ENCODE measurements around the gene NPAS3.

NPAS3 gene

DNA sequence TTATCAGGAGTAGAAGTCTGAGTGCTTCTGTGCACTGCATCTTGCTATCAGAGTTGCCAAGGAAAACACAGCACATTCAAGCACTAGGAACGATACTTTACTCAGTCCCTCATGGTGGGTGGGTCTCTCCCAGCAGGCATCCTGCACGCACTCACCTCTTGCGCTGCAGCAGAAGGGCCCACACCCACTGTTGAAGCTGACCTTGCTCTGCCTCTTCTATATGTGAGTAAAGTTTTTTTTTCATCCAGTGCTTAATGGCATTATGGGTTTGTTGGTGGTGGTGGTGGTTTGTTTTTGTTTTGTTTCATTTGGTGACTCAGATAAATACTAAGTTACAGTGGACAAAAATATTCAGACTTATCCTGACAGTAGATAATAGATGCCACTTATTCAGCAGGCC lies 663.7 kb downstream of the NPAS3 start:
- DNase-seq = no peak

GRCh38 chr14:33606591-33606990 lies 667.9 kb downstream of the NPAS3 start:
- DNase-seq = no peak

GRCh38 chr14:33609582-33609981 lies 670.9 kb downstream of the NPAS3 start:
- no peak for DNase-seq

DNA sequence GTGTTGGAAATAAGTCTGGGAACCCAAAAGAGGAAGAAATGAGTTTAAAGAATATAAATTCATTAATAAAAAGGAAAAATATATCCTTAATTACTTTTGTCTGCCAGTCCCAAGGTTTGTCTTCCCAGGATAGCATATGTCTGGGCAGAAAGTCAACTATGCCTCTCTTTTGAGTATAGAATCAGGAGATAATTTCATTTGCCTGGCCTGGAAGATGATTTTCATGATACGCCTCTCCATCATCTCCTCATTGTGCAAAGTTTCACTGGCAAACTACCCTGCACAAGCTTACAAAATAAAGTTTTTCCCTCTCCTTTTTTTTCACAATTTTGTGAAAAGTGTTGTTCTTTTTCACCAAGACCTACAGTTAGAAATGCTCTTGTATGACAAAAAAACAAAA lies 671.4 kb downstream of the NPAS3 start:
- DNase-seq = no peak

- DNase-seq = no peak
Measured at GRCh38 chr14:33611405-33612196, 672.9 kb downstream of the NPAS3 start.

- no peak for DNase-seq
Measured at GRCh38 chr14:33612197-33612505, 673.5 kb downstream of the NPAS3 start.

- DNase-seq = peak; percentile 54
Measured at GRCh38 chr14:33617154-33617553, 678.5 kb downstream of the NPAS3 start.

- no peak for DNase-seq
Measured at GRCh38 chr14:33618361-33619105, 679.9 kb downstream of the NPAS3 start.

DNA sequence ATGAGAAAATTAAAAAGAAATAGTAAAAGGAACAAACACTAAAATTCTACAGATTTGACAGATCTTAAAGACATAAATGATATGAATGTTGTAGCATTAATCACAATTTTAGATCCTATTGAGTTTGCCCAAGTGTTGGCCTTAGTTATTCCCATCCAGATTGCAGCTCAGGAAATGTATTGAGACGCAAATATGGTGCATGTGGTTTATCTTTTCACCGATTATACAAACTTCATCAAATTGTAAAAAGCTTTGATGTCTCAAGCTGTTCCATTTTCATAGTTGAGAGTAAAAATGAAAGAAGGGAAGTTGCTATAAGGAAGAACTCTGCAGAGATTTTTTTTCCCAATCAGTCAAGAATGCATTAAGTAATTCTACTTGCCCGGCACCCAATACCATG lies 683.8 kb downstream of the NPAS3 start:
- DNase-seq = no peak

- no peak for DNase-seq
Measured at GRCh38 chr14:33629792-33630191, 691.1 kb downstream of the NPAS3 start.

DNA sequence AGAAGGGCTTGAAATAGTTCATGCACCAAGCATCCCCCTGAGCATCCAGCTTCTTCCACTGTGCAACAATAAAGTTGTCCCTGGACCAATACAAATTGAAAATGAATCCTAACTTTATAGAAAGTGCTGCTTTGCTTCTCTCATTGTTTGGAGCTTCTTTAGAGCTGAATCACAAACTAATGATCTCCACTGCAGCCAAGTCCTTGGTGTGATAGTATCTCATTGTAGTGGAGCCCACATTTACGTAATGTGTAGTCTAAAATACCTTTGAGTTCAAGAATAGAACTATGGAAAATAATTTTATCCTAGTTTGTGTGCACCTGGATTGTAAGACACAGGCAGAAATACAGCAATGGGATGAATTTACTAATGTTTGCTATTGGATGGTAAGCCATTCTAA lies 692.3 kb downstream of the NPAS3 start:
- DNase-seq = no peak

- DNase-seq = peak; percentile 18
Measured at GRCh38 chr14:33631441-33631840, 692.8 kb downstream of the NPAS3 start.

- no peak for DNase-seq
Measured at GRCh38 chr14:33634631-33635030, 696.0 kb downstream of the NPAS3 start.

DNA sequence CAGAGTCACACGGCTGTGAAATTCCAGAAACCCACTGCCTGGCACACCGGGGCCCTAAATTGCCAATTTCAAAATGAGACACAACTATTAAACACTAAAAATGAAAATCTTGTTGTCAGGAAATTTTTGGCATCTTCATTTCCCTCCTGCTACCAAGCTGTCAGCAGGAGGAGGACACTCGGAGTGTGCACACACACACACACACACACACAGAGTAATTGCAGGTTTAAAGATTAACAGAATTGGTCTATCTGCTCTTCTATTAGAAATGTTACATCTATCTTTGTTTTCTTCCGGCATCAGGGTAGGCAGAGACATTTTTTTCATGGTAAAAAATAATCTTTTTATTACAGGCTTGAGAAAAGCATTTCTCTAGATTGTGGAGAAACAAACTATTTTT lies 698.0 kb downstream of the NPAS3 start:
- no peak for DNase-seq

GRCh38 chr14:33642080-33642479 lies 703.4 kb downstream of the NPAS3 start:
- DNase-seq = no peak

GRCh38 chr14:33642691-33643244 lies 704.1 kb downstream of the NPAS3 start:
- DNase-seq = no peak

- DNase-seq = no peak
Measured at GRCh38 chr14:33643426-33644181, 704.9 kb downstream of the NPAS3 start.

DNA sequence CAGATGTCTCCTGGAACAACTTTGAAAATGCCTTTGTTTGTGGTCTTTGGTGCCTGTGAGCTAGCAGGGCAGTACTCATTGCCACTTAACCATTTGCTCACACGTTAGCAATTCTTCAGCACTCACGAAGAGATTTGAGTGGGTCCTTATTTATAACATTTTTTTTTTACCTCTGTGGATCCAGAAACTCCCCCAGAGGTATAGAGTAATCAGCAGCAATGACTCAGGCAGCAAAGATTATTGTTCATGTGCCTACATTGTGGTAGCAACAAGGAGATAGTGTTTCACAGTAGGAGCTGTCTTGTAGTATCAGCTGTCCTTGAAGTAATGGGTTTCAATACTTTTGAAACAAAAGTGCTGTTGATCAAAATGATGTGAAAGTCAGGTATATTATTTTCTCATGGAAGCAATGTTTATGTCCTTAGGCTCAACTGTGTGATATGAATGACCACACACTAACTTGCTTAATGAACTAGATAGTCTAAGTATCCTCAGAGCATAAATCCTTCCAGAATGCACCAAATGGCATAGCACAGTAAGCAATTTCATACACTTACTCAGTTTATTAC lies 708.1 kb downstream of the NPAS3 start:
- peak; percentile 73 for DNase-seq

DNA sequence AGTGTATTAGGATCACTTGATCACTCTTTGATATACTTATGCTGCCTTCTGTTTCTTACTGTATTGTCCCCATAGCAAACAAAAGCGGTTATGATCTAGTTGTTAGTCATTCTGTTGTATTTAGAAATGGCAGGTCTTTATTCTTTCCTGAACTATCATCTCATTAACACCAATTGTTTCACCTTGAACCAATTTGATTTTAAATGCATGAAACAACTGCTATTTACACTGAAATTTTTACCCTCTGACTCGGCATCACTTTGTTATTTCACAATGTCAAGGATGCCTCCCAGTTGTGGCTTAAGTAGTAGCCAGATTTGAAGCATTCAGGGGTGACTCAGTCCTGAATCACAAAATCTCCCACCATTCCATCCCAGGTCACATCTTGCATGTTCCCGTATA lies 708.7 kb downstream of the NPAS3 start:
- peak; percentile 81 for DNase-seq

DNA sequence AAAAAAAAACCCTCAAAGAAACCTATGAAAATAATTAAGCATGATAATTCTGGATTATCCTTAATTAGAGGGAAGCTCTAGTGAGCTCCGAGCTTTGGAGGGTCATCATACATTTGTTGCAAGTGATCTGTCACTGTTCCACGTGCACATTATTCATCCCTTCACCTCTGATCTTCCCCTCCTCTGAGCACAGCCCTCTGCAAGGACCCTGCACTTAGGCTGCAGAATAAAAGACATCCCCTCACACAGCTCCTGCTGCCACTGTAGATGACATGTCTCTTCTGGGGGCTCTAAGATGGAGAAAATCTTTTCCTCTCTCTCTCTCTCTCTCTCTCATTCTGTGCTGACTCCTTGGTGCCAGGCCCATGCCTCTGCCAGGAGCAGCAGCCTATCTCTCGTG lies 711.8 kb downstream of the NPAS3 start:
- no peak for DNase-seq

GRCh38 chr14:33652566-33653307 lies 714.1 kb downstream of the NPAS3 start:
- no peak for DNase-seq

- DNase-seq = no peak
Measured at GRCh38 chr14:33653308-33653695, 714.6 kb downstream of the NPAS3 start.

DNA sequence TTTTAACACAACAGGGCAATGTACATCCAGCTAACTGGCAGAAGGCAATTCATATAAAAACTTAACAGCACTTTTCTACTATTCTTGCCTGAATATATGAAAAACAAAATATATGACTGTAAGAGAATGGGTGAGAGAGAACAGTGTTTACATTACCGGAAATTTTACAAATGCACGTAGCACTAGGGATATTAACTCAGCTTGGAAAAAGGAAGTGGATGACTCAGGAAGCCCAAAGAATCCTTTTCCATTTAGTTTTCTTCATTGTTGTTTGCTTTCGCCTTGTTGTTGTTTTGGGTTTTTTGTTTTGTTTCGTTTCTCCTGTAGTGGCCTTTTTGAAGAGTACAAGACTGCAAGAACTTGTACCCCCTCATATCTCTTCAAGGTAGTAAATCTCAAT lies 716.7 kb downstream of the NPAS3 start:
- DNase-seq = no peak
